K562 (cell line): ENCODE data around the gene MACF1. TPM values are rescaled to one million over a fixed set of nuclear protein-coding genes. Genes with fewer than 3 reads are reported as not detected.

Experiments
- ARID2 ChIP-seq: fragments of 450-650 bp; IDR thresholded peaks from 2 replicates; pipeline ENCODE4 v1.6.1; 2017; ENCODE audit warnings: antibody characterized with exemption, mild to moderate bottlenecking
- BHLHE40 ChIP-seq: IDR thresholded peaks from 2 replicates; pipeline ENCODE4 v1.6.1; 2011; ENCODE audit warnings: low read length, improper control_type of control experiment
- CBX1 ChIP-seq: sonication (generic); IDR thresholded peaks from 2 replicates; pipeline ENCODE4 v1.6.1; 2016; ENCODE audit warnings: antibody characterized with exemption, low read depth, mild to moderate bottlenecking
- CBX3 ChIP-seq, 2 experiments: IDR thresholded peaks; 1 replicate in 1 of 2; 2 replicates in 1 of 2; pipeline ENCODE4 v1.6.1; 2012; ENCODE audit warnings: inconsistent platforms in 2 of 2, low read length in 2 of 2, borderline replicate concordance in 1 of 2, control low read depth in 1 of 2
- CTBP1 ChIP-seq: fragments of 450-650 bp; IDR thresholded peaks from 2 replicates; pipeline ENCODE4 v1.6.1; 2016; ENCODE audit warnings: borderline replicate concordance
- DMBX1 ChIP-seq: fragments of 250-450 bp; sonication (Bioruptor Pico); IDR thresholded peaks from 2 replicates; pipeline ENCODE4 v1.8.0; 2022; ENCODE audit warnings: inconsistent platforms, mild to moderate bottlenecking, moderate library complexity, borderline replicate concordance
- EHMT2 ChIP-seq: fragments of 450-650 bp; IDR thresholded peaks from 2 replicates; pipeline ENCODE4 v1.6.1; 2018; ENCODE audit warnings: antibody characterized with exemption
- ETV5 ChIP-seq: sonication (generic); formaldehyde crosslinking; IDR thresholded peaks from 2 replicates; pipeline ENCODE4 v1.4.0; 2020; ENCODE audit warnings: low read depth, mild to moderate bottlenecking, missing genetic modification reagents
- EWSR1 ChIP-seq: fragments of 450-650 bp; IDR thresholded peaks from 2 replicates; pipeline ENCODE4 v1.6.1; 2018; ENCODE audit warnings: borderline replicate concordance, mild to moderate bottlenecking, low read depth, moderate library complexity; ENCODE audit not compliant: partially characterized antibody
- GABPB1 ChIP-seq: sonication (generic); formaldehyde crosslinking; IDR thresholded peaks from 2 replicates; pipeline ENCODE4 v1.8.0; 2022; ENCODE audit warnings: mild to moderate bottlenecking, missing genetic modification reagents
- HDAC2 ChIP-seq: fragments of 450-650 bp; IDR thresholded peaks from 2 replicates; pipeline ENCODE4 v1.6.1; 2016; ENCODE audit warnings: mild to moderate bottlenecking
- MAZ ChIP-seq, 2 experiments: fragments of 450-650 bp in 1 of 2; sonication (generic) in 1 of 2; formaldehyde crosslinking; IDR thresholded peaks in 1 of 2; conservative IDR thresholded peaks in 1 of 2; 2 replicates each; pipeline versions ENCODE4 v1.4.0 to v1.5.0; 2020; ENCODE audit warnings: mild to moderate bottlenecking in 1 of 2, missing genetic modification reagents in 1 of 2
- PHF20 ChIP-seq: fragments of 450-650 bp; IDR thresholded peaks from 2 replicates; pipeline ENCODE4 v1.6.1; 2018; ENCODE audit not compliant: partially characterized antibody
- PYGO2 ChIP-seq: fragments of 450-650 bp; IDR thresholded peaks from 2 replicates; pipeline ENCODE4 v1.6.1; 2016; ENCODE audit warnings: mild to moderate bottlenecking, missing genetic modification characterization, moderate library complexity, missing compliant biosample characterization
- RCOR1 ChIP-seq, 2 experiments: IDR thresholded peaks; 2 replicates each; pipeline ENCODE4 v1.6.1; 2012; ENCODE audit warnings: low read depth in 2 of 2, low read length in 2 of 2, borderline replicate concordance in 1 of 2, improper control_type of control experiment in 1 of 2
- SREBF1 ChIP-seq: fragments of 150-350 bp; IDR thresholded peaks from 2 replicates; pipeline ENCODE4 v1.6.1; 2014; ENCODE audit warnings: antibody characterized with exemption, low read depth, low read length, borderline replicate concordance
- VEZF1 ChIP-seq: fragments of 200-800 bp; sonication (Bioruptor generic); IDR thresholded peaks from 2 replicates; pipeline ENCODE4 v1.6.1; 2017; ENCODE audit warnings: missing genetic modification characterization, missing compliant biosample characterization
- ZNF212 ChIP-seq: fragments of 450-650 bp; formaldehyde crosslinking; IDR thresholded peaks from 2 replicates; pipeline ENCODE4 v1.4.0; 2020; ENCODE audit warnings: mild to moderate bottlenecking
- ZNF318 ChIP-seq, 2 experiments: fragments of 450-650 bp; IDR thresholded peaks; 2 replicates each; pipeline ENCODE4 v1.6.1; 2016; ENCODE audit warnings: mild to moderate bottlenecking in 2 of 2, borderline replicate concordance in 1 of 2, low read depth in 1 of 2, moderate library complexity in 1 of 2
- ZNF436 ChIP-seq: fragments of 250-450, 450-650 bp; sonication (Bioruptor Pico); formaldehyde crosslinking; IDR thresholded peaks from 2 replicates; pipeline ENCODE4 v1.7.0; 2020; ENCODE audit warnings: mild to moderate bottlenecking
- ZNF785 ChIP-seq: fragments of 250-450 bp; sonication (Bioruptor Pico); IDR thresholded peaks from 2 replicates; pipeline ENCODE4 v1.4.0; 2020; ENCODE audit warnings: mild to moderate bottlenecking
- polyA plus RNA-seq, 8 experiments: library from polyadenylated mRNA; depleted of rRNA in 4 of 8; stranded (reverse) in 5 of 8; unstranded in 3 of 8; fragments of >200 nt; fragmentation: Nextera tagmentation in 2 of 8; fragmentation: Illumina TruSeq in 1 of 8; extraction: Ambion mirVana in 2 of 8; extraction: Trizol in 1 of 8; gene quantifications; 2 replicates each; pipeline versions ENCODE4 v1.2.1 to v1.2.3, GENCODE V29; 2011 to 2014; ENCODE audit warnings: inconsistent platforms in 1 of 8, missing spikeins in 1 of 8
- total RNA-seq, 7 experiments: library from RNA; depleted of rRNA in 6 of 7; stranded (reverse); fragments of >200 nt in 6 of 7; fragmentation: Illumina TruSeq in 2 of 7; extraction: Trizol in 2 of 7; gene quantifications; 2 replicates each; pipeline versions ENCODE4 v1.2.1 to v1.2.3, GENCODE V29; 2011 to 2021; ENCODE audit warnings: low replicate concordance in 1 of 7

Gene MACF1
- total and polyA plus RNA-seq, 9 of the 15 experiments (the other 6 are each of a cell fraction or from before 2014, with no cell fraction given), result 13.2 to 232 (median 112) TPM

GRCh38 chr1:39210649-39211048 is 6.2 kb downstream of the MACF1 start (continued):
- TF ChIP-seq BHLHE40 (no peak), CBX3 (IDR thresholded peaks at IDR 0.05; ENCODE audit: borderline replicate concordance in 1 of 2, low read length in 2 of 2) (peak in 1 of 2 experiments; percentile 65; a peak in 1 of 3 replicates), ARID2 (no peak), RCOR1 (IDR thresholded peaks at IDR 0.05; ENCODE audit: borderline replicate concordance in 1 of 2, low read depth in 2 of 2, low read length in 2 of 2) (peak in 1 of 2 experiments; percentile 47; a peak in 2 of 4 replicates), ZNF212 (CRISPR knock-in tag) (no peak), ETV5 (no peak), CTBP1 (no peak), EWSR1 (no peak), VEZF1 (CRISPR knock-in tag) (no peak), MAZ (CRISPR knock-in tag; conservative IDR thresholded peaks at IDR 0.05 in 1 of 2, IDR thresholded peaks at IDR 0.05 in 1 of 2) (no peak), PYGO2 (tag) (no peak), HDAC2 (peak; percentile 81), EHMT2 (no peak), ZNF436 (CRISPR knock-in tag) (no peak), ZNF785 (CRISPR knock-in tag) (no peak), ZNF318 (IDR thresholded peaks at IDR 0.05; ENCODE audit: borderline replicate concordance in 1 of 2, low read depth in 1 of 2) (no peak), GABPB1 (no peak), DMBX1 (CRISPR knock-in tag) (no peak), CBX1 (peak; percentile 84; the same call in 1 of the 2 replicates), SREBF1 (no peak), PHF20 (peak; percentile 67)
